ENCODE results near the gene SP6. TPM values are rescaled to one million over a fixed set of nuclear protein-coding genes. Genes with fewer than 3 reads are reported as not detected.

The SP6 gene
- total RNA-seq, 1 experiment from 2014 or later: 3.3 TPM

DNA sequence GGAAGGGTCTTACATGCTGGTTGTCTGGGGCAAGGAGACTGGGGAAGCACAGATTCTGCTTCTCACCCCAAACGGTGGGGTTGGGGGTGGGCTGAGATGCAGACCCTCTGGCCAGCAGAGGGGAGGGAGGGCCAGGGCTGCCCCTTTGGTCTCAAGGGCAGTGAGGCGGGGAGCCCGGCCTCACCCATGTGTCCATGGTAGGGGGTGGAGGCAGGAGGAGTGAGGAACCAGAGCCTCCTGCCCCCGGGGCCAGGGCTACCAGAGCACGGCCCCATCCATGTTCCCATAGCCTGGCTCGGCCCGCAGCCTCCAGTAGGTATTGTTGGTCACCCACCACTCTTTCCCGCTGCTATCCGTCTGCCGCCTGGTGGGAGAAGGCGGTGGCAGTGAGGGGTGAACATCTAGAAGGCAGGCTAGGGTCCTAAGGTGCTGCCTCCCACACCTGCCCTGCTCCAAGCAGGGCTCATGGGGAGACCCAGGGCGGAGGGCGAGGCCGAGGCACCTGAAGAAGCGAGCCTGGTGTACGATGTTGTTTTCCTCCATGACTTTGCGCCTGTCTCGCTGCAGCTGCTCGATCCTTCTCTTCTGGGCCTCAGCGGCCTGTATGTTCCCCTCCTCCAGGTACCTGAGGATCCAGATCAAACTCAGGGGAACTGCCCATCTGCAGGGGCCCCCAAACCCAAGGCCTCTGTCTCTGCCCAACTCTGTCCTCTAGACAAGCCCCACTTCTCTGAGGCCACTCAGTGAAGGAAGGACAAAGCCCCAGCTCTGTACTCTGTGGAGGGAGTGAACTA lies 42.7 kb downstream of the SP6 start:
- Mint-ChIP-seq H3K4me3 (no peak overlapping the region), H3K9me3 (no peaks in the 10 kb centered on the region), H3K27me3 (ENCODE audit: low read depth) (peaks cover under 1% of the 10 kb centered on the region; the same call in 1 of the 2 replicates), H3K27ac (no peak overlapping the region), H3K4me1 (peaks cover 6% of the 10 kb centered on the region), H3K36me3 (no peaks in the 10 kb centered on the region)
- no peak for DNase-seq (ENCODE audit: low spot score)
- ChIA-PET CTCF (no interaction called here), POLR2A (no interaction called here)
- no peak for ATAC-seq
- TF ChIP-seq, protein P1, sequence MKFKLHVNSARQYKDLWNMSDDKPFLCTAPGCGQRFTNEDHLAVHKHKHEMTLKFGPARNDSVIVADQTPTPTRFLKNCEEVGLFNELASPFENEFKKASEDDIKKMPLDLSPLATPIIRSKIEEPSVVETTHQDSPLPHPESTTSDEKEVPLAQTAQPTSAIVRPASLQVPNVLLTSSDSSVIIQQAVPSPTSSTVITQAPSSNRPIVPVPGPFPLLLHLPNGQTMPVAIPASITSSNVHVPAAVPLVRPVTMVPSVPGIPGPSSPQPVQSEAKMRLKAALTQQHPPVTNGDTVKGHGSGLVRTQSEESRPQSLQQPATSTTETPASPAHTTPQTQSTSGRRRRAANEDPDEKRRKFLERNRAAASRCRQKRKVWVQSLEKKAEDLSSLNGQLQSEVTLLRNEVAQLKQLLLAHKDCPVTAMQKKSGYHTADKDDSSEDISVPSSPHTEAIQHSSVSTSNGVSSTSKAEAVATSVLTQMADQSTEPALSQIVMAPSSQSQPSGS (CRISPR knock-in tag; IDR thresholded peaks at IDR 0.05; ENCODE audit: borderline replicate concordance, low read depth): no peak
- TF ChIP-seq ZNF263 (CRISPR knock-in tag; IDR thresholded peaks at IDR 0.05; ENCODE audit: low read depth) (no peak), ZNF317 (CRISPR knock-in tag; IDR thresholded peaks at IDR 0.05; ENCODE audit: borderline replicate concordance, low read depth) (no peak), RORB (CRISPR knock-in tag; IDR thresholded peaks at IDR 0.05) (no peak), NFE2L1 (CRISPR knock-in tag; IDR thresholded peaks at IDR 0.05) (no peak), KAT7 (CRISPR knock-in tag; IDR thresholded peaks at IDR 0.05; ENCODE audit: borderline replicate concordance) (no peak), GRHL2 (CRISPR knock-in tag; IDR thresholded peaks at IDR 0.05; ENCODE audit: insufficient replicate concordance, severe bottlenecking) (no peak), ZNF671 (CRISPR knock-in tag; IDR thresholded peaks at IDR 0.05) (no peak), SMAD3 (CRISPR knock-in tag; IDR thresholded peaks at IDR 0.05; ENCODE audit: borderline replicate concordance) (no peak), ZNF396 (CRISPR knock-in tag; IDR thresholded peaks at IDR 0.05; ENCODE audit: borderline replicate concordance) (no peak)
- TF ChIP-seq, protein P2, sequence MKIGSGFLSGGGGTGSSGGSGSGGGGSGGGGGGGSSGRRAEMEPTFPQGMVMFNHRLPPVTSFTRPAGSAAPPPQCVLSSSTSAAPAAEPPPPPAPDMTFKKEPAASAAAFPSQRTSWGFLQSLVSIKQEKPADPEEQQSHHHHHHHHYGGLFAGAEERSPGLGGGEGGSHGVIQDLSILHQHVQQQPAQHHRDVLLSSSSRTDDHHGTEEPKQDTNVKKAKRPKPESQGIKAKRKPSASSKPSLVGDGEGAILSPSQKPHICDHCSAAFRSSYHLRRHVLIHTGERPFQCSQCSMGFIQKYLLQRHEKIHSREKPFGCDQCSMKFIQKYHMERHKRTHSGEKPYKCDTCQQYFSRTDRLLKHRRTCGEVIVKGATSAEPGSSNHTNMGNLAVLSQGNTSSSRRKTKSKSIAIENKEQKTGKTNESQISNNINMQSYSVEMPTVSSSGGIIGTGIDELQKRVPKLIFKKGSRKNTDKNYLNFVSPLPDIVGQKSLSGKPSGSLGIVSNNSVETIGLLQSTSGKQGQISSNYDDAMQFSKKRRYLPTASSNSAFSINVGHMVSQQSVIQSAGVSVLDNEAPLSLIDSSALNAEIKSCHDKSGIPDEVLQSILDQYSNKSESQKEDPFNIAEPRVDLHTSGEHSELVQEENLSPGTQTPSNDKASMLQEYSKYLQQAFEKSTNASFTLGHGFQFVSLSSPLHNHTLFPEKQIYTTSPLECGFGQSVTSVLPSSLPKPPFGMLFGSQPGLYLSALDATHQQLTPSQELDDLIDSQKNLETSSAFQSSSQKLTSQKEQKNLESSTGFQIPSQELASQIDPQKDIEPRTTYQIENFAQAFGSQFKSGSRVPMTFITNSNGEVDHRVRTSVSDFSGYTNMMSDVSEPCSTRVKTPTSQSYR (CRISPR knock-in tag; IDR thresholded peaks at IDR 0.05): no peak
- TF ChIP-seq, protein P3, sequence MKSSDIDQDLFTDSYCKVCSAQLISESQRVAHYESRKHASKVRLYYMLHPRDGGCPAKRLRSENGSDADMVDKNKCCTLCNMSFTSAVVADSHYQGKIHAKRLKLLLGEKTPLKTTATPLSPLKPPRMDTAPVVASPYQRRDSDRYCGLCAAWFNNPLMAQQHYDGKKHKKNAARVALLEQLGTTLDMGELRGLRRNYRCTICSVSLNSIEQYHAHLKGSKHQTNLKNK (CRISPR knock-in tag; IDR thresholded peaks at IDR 0.05): no peak
- TF ChIP-seq, protein P4, sequence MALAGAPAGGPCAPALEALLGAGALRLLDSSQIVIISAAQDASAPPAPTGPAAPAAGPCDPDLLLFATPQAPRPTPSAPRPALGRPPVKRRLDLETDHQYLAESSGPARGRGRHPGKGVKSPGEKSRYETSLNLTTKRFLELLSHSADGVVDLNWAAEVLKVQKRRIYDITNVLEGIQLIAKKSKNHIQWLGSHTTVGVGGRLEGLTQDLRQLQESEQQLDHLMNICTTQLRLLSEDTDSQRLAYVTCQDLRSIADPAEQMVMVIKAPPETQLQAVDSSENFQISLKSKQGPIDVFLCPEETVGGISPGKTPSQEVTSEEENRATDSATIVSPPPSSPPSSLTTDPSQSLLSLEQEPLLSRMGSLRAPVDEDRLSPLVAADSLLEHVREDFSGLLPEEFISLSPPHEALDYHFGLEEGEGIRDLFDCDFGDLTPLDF (CRISPR knock-in tag; IDR thresholded peaks at IDR 0.05): no peak
- TF ChIP-seq, protein P5, sequence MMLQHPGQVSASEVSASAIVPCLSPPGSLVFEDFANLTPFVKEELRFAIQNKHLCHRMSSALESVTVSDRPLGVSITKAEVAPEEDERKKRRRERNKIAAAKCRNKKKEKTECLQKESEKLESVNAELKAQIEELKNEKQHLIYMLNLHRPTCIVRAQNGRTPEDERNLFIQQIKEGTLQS (CRISPR knock-in tag; conservative IDR thresholded peaks at IDR 0.05): no peak
- TF ChIP-seq, protein P6, sequence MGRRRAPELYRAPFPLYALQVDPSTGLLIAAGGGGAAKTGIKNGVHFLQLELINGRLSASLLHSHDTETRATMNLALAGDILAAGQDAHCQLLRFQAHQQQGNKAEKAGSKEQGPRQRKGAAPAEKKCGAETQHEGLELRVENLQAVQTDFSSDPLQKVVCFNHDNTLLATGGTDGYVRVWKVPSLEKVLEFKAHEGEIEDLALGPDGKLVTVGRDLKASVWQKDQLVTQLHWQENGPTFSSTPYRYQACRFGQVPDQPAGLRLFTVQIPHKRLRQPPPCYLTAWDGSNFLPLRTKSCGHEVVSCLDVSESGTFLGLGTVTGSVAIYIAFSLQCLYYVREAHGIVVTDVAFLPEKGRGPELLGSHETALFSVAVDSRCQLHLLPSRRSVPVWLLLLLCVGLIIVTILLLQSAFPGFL (CRISPR knock-in tag; IDR thresholded peaks at IDR 0.05; ENCODE audit: borderline replicate concordance): no peak
- TF ChIP-seq, protein P7, sequence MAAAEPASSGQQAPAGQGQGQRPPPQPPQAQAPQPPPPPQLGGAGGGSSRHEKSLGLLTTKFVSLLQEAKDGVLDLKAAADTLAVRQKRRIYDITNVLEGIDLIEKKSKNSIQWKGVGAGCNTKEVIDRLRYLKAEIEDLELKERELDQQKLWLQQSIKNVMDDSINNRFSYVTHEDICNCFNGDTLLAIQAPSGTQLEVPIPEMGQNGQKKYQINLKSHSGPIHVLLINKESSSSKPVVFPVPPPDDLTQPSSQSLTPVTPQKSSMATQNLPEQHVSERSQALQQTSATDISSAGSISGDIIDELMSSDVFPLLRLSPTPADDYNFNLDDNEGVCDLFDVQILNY (CRISPR knock-in tag; IDR thresholded peaks at IDR 0.05): no peak
- TF ChIP-seq, protein P8, sequence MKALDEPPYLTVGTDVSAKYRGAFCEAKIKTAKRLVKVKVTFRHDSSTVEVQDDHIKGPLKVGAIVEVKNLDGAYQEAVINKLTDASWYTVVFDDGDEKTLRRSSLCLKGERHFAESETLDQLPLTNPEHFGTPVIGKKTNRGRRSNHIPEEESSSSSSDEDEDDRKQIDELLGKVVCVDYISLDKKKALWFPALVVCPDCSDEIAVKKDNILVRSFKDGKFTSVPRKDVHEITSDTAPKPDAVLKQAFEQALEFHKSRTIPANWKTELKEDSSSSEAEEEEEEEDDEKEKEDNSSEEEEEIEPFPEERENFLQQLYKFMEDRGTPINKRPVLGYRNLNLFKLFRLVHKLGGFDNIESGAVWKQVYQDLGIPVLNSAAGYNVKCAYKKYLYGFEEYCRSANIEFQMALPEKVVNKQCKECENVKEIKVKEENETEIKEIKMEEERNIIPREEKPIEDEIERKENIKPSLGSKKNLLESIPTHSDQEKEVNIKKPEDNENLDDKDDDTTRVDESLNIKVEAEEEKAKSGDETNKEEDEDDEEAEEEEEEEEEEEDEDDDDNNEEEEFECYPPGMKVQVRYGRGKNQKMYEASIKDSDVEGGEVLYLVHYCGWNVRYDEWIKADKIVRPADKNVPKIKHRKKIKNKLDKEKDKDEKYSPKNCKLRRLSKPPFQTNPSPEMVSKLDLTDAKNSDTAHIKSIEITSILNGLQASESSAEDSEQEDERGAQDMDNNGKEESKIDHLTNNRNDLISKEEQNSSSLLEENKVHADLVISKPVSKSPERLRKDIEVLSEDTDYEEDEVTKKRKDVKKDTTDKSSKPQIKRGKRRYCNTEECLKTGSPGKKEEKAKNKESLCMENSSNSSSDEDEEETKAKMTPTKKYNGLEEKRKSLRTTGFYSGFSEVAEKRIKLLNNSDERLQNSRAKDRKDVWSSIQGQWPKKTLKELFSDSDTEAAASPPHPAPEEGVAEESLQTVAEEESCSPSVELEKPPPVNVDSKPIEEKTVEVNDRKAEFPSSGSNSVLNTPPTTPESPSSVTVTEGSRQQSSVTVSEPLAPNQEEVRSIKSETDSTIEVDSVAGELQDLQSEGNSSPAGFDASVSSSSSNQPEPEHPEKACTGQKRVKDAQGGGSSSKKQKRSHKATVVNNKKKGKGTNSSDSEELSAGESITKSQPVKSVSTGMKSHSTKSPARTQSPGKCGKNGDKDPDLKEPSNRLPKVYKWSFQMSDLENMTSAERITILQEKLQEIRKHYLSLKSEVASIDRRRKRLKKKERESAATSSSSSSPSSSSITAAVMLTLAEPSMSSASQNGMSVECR (CRISPR knock-in tag; IDR thresholded peaks at IDR 0.05; ENCODE audit: borderline replicate concordance): no peak
- TF ChIP-seq, protein P9, sequence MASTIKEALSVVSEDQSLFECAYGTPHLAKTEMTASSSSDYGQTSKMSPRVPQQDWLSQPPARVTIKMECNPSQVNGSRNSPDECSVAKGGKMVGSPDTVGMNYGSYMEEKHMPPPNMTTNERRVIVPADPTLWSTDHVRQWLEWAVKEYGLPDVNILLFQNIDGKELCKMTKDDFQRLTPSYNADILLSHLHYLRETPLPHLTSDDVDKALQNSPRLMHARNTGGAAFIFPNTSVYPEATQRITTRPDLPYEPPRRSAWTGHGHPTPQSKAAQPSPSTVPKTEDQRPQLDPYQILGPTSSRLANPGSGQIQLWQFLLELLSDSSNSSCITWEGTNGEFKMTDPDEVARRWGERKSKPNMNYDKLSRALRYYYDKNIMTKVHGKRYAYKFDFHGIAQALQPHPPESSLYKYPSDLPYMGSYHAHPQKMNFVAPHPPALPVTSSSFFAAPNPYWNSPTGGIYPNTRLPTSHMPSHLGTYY (CRISPR knock-in tag; IDR thresholded peaks at IDR 0.05): no peak

All from WTC11 (cell line).